DMS53 treated with DMSO at 0.1 percent for 48 hours (cell line): Measurements from ENCODE around the gene ZBTB7C.

Experiments used
- DNase-seq: peaks from one replicate; lab custom pipeline; 2025; ENCODE audit not compliant: unreplicated experiment; lab: John Stamatoyannopoulos, UW

Gene ZBTB7C

GRCh38 chr18:48131042-48131441, 278.1 kb downstream of the ZBTB7C start:
- no peak for DNase-seq

GRCh38 chr18:48129621-48130082, 279.5 kb downstream of the ZBTB7C start:
- no peak for DNase-seq

- no peak for DNase-seq
These were observed 281.6 kb downstream of the ZBTB7C start for GRCh38 chr18:48127606-48128005.

- DNase-seq: no peak
These were observed 282.9 kb downstream of the ZBTB7C start for GRCh38 chr18:48126240-48126639.

- no peak for DNase-seq
These were observed 283.5 kb downstream of the ZBTB7C start for GRCh38 chr18:48125724-48126123.

GRCh38 chr18:48124857-48125626, 284.1 kb downstream of the ZBTB7C start:
- no peak for DNase-seq

- DNase-seq: no peak
These were observed 285.2 kb downstream of the ZBTB7C start for GRCh38 chr18:48123941-48124340.

GRCh38 chr18:48123324-48123723, 285.9 kb downstream of the ZBTB7C start:
- no peak for DNase-seq

- no peak for DNase-seq
These were observed 286.4 kb downstream of the ZBTB7C start for GRCh38 chr18:48122816-48123215.

- no peak for DNase-seq
These were observed 286.8 kb downstream of the ZBTB7C start for GRCh38 chr18:48122376-48122775.

GRCh38 chr18:48121752-48122151, 287.4 kb downstream of the ZBTB7C start:
- no peak for DNase-seq

- no peak for DNase-seq
These were observed 290.0 kb downstream of the ZBTB7C start for GRCh38 chr18:48119204-48119603.

- no peak for DNase-seq
These were observed 292.1 kb downstream of the ZBTB7C start for GRCh38 chr18:48116873-48117630.

- DNase-seq: no peak
These were observed 293.2 kb downstream of the ZBTB7C start for GRCh38 chr18:48116017-48116416.

GRCh38 chr18:48113691-48114090, 295.5 kb downstream of the ZBTB7C start:
- DNase-seq: no peak

- DNase-seq: no peak
These were observed 297.6 kb downstream of the ZBTB7C start for GRCh38 chr18:48111587-48111986.

- DNase-seq: no peak
These were observed 298.4 kb downstream of the ZBTB7C start for GRCh38 chr18:48110797-48111196.

GRCh38 chr18:48109961-48110493, 299.2 kb downstream of the ZBTB7C start:
- no peak for DNase-seq

GRCh38 chr18:48108136-48108535, 301.0 kb downstream of the ZBTB7C start:
- DNase-seq: no peak

GRCh38 chr18:48106976-48107781, 302.0 kb downstream of the ZBTB7C start:
- no peak for DNase-seq

GRCh38 chr18:48106498-48106897, 302.7 kb downstream of the ZBTB7C start:
- no peak for DNase-seq
